ENCODE measurements around the gene ZNF462.

ZNF462 gene

DNA sequence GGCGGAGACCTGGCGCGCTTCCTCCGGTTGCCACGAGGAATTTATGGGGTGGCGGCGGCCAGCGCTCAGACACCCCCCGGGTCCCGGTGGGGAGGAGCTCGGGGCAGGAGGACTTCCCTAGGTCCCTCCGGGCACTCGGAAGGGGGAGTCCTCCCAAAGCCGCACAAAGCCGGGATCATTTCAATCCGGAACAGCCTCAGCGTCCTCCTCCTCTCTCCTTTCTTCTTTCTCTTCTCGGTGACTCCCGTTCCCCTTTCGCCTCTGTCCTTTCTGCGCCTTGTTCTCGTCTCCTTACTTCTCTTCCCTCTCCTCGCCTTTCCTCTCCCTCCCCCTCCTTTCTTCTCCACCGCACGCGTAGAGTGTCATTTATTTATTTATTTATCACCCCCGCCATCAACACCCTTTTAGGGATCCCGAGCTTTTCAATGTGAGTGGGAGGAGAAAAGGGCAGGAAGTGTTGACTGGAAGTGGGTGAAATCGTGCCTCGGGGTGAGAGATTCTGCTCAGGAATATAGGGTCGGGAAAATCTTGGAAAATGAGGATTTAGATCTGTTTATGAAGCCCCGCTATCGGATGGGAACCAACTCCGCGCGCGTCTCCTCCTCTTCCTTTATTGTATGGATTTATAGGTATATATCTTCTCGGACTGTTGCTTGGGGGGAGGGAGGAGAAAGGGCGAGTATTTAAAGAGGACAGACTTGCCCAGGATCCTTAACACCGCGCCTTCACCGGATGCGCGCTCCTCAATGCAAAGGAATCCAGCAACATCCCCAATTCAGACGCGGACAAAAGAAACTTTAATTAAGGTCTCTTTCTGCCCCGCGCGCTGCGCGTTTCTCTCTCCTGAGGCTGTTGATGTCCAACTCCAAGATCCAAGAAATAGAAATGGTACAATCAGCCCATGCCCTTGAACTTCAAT is 2.0 kb upstream of the ZNF462 start:
- DNase-seq: peak; percentile 88
- Histone ChIP-seq H3K4me2 (ENCODE audit: low read length) (peak overlapping the region; percentile 82), H3K9ac (ENCODE audit: low read length) (peak overlapping the region; percentile 89), H3K4ac (ENCODE audit: low read depth, low read length) (peak overlapping the region; percentile 38), H2BK120ac (ENCODE audit: low read depth, low read length) (no peak overlapping the region), H3K79me1 (ENCODE audit: low read length) (peaks cover 2% of the 10 kb centered on the region), H3K4me1 (ENCODE audit: control insufficient read depth, low read depth, low read length) (peaks cover 5% of the 10 kb centered on the region), H3K23ac (ENCODE audit: low read length) (peak overlapping the region; percentile 34), H2BK15ac (replicated peaks; ENCODE audit: low read depth) (no peak overlapping the region), H4K5ac (ENCODE audit: low read length) (no peak overlapping the region), H3K79me2 (ENCODE audit: control insufficient read depth, insufficient read depth, low read length) (peaks cover 19% of the 10 kb centered on the region), H2BK5ac (ENCODE audit: low read length) (peak overlapping the region; percentile 42), H3K56ac (ENCODE audit: low read length) (peak overlapping the region; percentile 94), H3K27me3 (ENCODE audit: insufficient read depth, low read length, poor library complexity) (peaks cover 2% of the 10 kb centered on the region), H2AK5ac (ENCODE audit: low read length) (no peak overlapping the region), H3K4me3 (ENCODE audit: low read length) (peak overlapping the region; percentile 83), H3K18ac (ENCODE audit: low read length) (peak overlapping the region; percentile 95), H4K8ac (ENCODE audit: low read depth, low read length) (no peak overlapping the region), H3K27ac (ENCODE audit: low read depth, low read length) (peak overlapping the region; percentile 86), H3K36me3 (ENCODE audit: control insufficient read depth, insufficient read depth, low read length) (no peaks in the 10 kb centered on the region)
- WGBS (ENCODE audit: extremely low coverage, insufficient coverage, low lambda C conversion rate): no CpG with 5 or more reads among the region's 51 CpGs

DNA sequence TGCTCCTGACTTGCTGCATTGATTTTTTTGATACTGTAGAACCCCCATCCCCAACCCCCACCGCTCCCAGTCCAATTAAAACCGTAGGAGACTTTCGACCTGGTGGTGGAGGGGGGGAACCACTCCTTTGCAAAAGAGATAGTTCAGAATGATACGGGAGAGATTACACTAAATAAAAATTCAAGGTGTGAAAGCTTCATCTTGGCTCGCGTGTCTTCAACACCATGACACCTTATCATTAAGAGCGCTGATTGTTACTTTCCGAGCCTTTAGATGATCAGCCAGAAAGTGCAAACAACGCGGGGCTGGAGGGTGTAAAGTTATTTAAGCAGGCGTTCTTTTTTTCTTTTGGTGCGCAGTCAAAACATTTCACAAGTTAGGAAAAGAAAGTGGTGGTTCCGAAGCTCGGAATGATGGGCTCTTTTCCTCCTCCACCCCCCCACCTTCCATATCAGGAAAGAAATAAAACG is 1.3 kb upstream of the ZNF462 start:
- Histone ChIP-seq H2BK120ac (ENCODE audit: low read depth, low read length) (peak overlapping the region; percentile 8), H3K36me3 (ENCODE audit: control insufficient read depth, insufficient read depth, low read length) (no peaks in the 10 kb centered on the region), H3K79me2 (ENCODE audit: control insufficient read depth, insufficient read depth, low read length) (peaks cover 23% of the 10 kb centered on the region), H4K8ac (ENCODE audit: low read depth, low read length) (no peak overlapping the region), H4K5ac (ENCODE audit: low read length) (no peak overlapping the region), H3K27me3 (ENCODE audit: insufficient read depth, low read length, poor library complexity) (peaks cover 2% of the 10 kb centered on the region), H3K4me2 (ENCODE audit: low read length) (peak overlapping the region; percentile 82), H3K4me3 (ENCODE audit: low read length) (peak overlapping the region; percentile 83), H2BK5ac (ENCODE audit: low read length) (no peak overlapping the region), H3K79me1 (ENCODE audit: low read length) (peaks cover 2% of the 10 kb centered on the region), H3K56ac (ENCODE audit: low read length) (peak overlapping the region; percentile 94), H2BK15ac (replicated peaks; ENCODE audit: low read depth) (no peak overlapping the region), H3K9ac (ENCODE audit: low read length) (peak overlapping the region; percentile 89), H3K23ac (ENCODE audit: low read length) (no peak overlapping the region), H3K4ac (ENCODE audit: low read depth, low read length) (no peak overlapping the region), H3K4me1 (ENCODE audit: control insufficient read depth, low read depth, low read length) (peaks cover 5% of the 10 kb centered on the region), H2AK5ac (ENCODE audit: low read length) (no peak overlapping the region), H3K18ac (ENCODE audit: low read length) (peak overlapping the region; percentile 20), H3K27ac (ENCODE audit: low read depth, low read length) (peak overlapping the region; percentile 85)
- DNase-seq: peak; percentile 68
- no CpG with 5 or more reads among the region's 15 CpGs for whole genome bisulfite sequencing (ENCODE audit: extremely low coverage, insufficient coverage, low lambda C conversion rate)

DNA sequence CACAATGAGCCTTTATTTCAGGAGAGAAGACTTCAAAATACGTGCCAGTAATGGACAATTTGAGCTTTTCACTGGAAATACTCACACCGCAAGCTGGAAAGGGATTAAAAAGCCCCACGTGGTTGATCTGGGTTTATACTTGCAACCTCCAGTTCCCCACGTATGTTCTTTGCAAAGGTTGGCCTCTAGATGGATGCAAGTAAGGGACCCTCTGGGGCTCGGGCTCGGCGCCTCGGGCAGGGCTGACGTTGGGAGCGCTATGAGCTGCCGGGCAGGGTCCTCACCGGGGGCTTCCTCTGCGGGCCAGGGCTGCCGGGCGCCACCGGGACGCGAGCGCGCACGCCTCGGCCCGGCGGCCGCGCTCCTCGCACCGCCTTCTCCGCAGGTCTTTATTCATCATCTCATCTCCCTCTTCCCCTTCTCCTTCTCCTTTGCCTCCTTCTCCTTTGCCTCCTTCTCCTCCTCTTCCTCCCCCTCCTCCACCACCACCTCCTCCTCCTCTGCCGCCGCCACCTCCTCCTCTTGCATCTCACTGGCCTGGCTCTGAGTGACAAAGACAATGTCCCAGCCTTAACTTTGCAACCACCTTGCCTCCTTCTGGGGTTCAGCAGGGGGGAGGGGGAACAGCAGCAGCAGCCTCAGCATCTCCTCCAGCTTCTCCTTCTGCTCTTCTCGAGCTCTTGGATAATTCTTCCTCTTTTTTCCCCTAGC is 701 bp upstream of the ZNF462 start:
- Histone ChIP-seq H3K4me3 (ENCODE audit: low read length) (peak overlapping the region; percentile 83), H2BK5ac (ENCODE audit: low read length) (peak overlapping the region; percentile 92), H2BK120ac (ENCODE audit: low read depth, low read length) (no peak overlapping the region), H3K4me2 (ENCODE audit: low read length) (peak overlapping the region; percentile 82), H3K36me3 (ENCODE audit: control insufficient read depth, insufficient read depth, low read length) (no peaks in the 10 kb centered on the region), H3K23ac (ENCODE audit: low read length) (no peak overlapping the region), H4K8ac (ENCODE audit: low read depth, low read length) (no peak overlapping the region), H2AK5ac (ENCODE audit: low read length) (no peak overlapping the region), H3K9ac (ENCODE audit: low read length) (peak overlapping the region; percentile 89), H3K18ac (ENCODE audit: low read length) (peak overlapping the region; percentile 20), H3K79me1 (ENCODE audit: low read length) (peaks cover 2% of the 10 kb centered on the region), H3K56ac (ENCODE audit: low read length) (peak overlapping the region; percentile 94), H2BK15ac (replicated peaks; ENCODE audit: low read depth) (no peak overlapping the region), H3K4me1 (ENCODE audit: control insufficient read depth, low read depth, low read length) (peaks cover 5% of the 10 kb centered on the region), H3K4ac (ENCODE audit: low read depth, low read length) (no peak overlapping the region), H4K5ac (ENCODE audit: low read length) (no peak overlapping the region), H3K27ac (ENCODE audit: low read depth, low read length) (peak overlapping the region; percentile 85), H3K27me3 (ENCODE audit: insufficient read depth, low read length, poor library complexity) (peaks cover 2% of the 10 kb centered on the region), H3K79me2 (ENCODE audit: control insufficient read depth, insufficient read depth, low read length) (peaks cover 26% of the 10 kb centered on the region)
- DNase-seq: peak; percentile 85
- no CpG with 5 or more reads among the region's 32 CpGs for WGBS (ENCODE audit: extremely low coverage, insufficient coverage, low lambda C conversion rate)

DNA sequence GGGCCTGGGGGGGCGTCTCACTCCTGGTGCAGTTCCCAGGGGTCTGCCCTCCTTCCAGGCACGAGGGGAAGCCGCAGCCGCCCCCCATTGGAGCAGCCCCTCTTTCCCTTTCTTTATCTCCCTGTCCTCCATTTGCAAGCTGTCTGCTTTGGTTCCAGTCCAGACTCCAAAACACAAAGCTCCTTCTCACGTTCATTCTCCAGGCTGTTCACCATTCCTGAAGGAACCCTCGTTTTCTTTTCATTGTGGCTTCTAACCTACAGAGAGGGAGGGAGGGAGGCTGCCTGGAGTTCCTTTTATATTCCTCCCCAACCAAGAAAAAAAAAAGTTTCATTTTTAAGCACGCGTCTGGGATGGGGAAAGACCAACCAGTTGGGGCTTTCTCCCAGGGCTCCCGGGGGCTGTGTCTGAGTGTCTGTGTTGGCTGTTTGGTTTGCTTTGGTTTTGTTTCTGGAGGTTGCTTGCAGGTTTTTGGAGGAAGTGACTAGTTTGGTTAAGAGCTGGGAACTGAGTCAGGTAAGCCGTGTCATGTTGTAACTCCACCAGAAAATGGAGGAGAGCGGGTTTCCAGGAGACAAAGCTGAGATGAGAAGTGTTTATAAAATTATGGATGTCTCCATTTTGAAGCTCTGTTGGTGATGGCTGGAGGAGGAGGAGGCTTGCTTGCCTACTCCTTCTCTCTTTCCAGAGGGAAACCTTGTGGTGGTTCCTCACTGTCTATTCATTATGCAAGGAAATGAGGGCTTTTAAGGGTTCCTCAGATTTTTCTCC is 1.6 kb downstream of the ZNF462 start:
- no peak overlapping the region for H3K23ac ChIP-seq (ENCODE audit: low read length)
- WGBS (ENCODE audit: extremely low coverage, insufficient coverage, low lambda C conversion rate): no CpG with 5 or more reads among the region's 11 CpGs
- H3K36me3 ChIP-seq (ENCODE audit: control insufficient read depth, insufficient read depth, low read length): no peaks in the 10 kb centered on the region
- H3K4me1 ChIP-seq (ENCODE audit: control insufficient read depth, low read depth, low read length): peaks cover 5% of the 10 kb centered on the region
- H3K9ac ChIP-seq (ENCODE audit: low read length): peak overlapping the region; percentile 89
- peak overlapping the region; percentile 34 for H2AK5ac ChIP-seq (ENCODE audit: low read length)
- no peaks in the 10 kb centered on the region for H3K27me3 ChIP-seq (ENCODE audit: insufficient read depth, low read length, poor library complexity)
- peak overlapping the region; percentile 82 for H3K18ac ChIP-seq (ENCODE audit: low read length)
- H4K8ac ChIP-seq (ENCODE audit: low read depth, low read length): no peak overlapping the region
- H3K4me2 ChIP-seq (ENCODE audit: low read length): peak overlapping the region; percentile 76
- no peak overlapping the region for H2BK15ac ChIP-seq (replicated peaks; ENCODE audit: low read depth)
- peak; percentile 72 for DNase-seq
- H2BK120ac ChIP-seq (ENCODE audit: low read depth, low read length): peak overlapping the region; percentile 10
- peaks cover 2% of the 10 kb centered on the region for H3K79me1 ChIP-seq (ENCODE audit: low read length)
- no peak overlapping the region for H4K5ac ChIP-seq (ENCODE audit: low read length)
- H2BK5ac ChIP-seq (ENCODE audit: low read length): peak overlapping the region; percentile 49
- peak overlapping the region; percentile 83 for H3K4me3 ChIP-seq (ENCODE audit: low read length)
- H3K56ac ChIP-seq (ENCODE audit: low read length): peak overlapping the region; percentile 94
- H3K79me2 ChIP-seq (ENCODE audit: control insufficient read depth, insufficient read depth, low read length): peaks cover 48% of the 10 kb centered on the region
- H3K4ac ChIP-seq (ENCODE audit: low read depth, low read length): no peak overlapping the region
- peak overlapping the region; percentile 60 for H3K27ac ChIP-seq (ENCODE audit: low read depth, low read length)

DNA sequence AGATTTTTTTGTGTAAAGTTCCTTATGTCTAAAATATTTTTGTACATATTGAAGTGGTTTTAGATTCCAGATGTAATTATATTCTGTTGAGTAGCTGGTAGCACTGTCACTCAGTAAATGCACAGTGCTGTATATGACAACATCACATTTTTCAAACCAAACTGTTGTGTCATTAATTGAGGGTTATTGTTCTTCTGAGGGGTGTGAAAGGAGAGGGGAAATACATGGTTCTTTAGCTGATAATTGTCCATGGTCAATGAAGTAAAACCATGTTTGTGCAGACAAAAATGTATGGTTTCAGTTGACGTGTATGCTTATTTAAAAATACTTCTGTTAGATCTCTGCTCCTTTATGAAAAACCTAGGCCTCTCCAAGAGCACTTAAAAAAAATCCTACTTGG is 3.3 kb downstream of the ZNF462 start:
- no peak overlapping the region for H3K56ac ChIP-seq (ENCODE audit: low read length)
- H2BK5ac ChIP-seq (ENCODE audit: low read length): no peak overlapping the region
- H2AK5ac ChIP-seq (ENCODE audit: low read length): no peak overlapping the region
- H2BK15ac ChIP-seq (replicated peaks; ENCODE audit: low read depth): no peak overlapping the region
- no peak overlapping the region for H3K23ac ChIP-seq (ENCODE audit: low read length)
- H3K79me2 ChIP-seq (ENCODE audit: control insufficient read depth, insufficient read depth, low read length): peaks cover 56% of the 10 kb centered on the region
- H3K4me2 ChIP-seq (ENCODE audit: low read length): no peak overlapping the region
- no peak overlapping the region for H4K5ac ChIP-seq (ENCODE audit: low read length)
- H3K27ac ChIP-seq (ENCODE audit: low read depth, low read length): no peak overlapping the region
- no peak overlapping the region for H3K4ac ChIP-seq (ENCODE audit: low read depth, low read length)
- no peak overlapping the region for H4K8ac ChIP-seq (ENCODE audit: low read depth, low read length)
- no peaks in the 10 kb centered on the region for H3K27me3 ChIP-seq (ENCODE audit: insufficient read depth, low read length, poor library complexity)
- no peak overlapping the region for H3K4me3 ChIP-seq (ENCODE audit: low read length)
- H2BK120ac ChIP-seq (ENCODE audit: low read depth, low read length): no peak overlapping the region
- peaks cover 5% of the 10 kb centered on the region for H3K4me1 ChIP-seq (ENCODE audit: control insufficient read depth, low read depth, low read length)
- no peak for DNase-seq
- no CpG with 5 or more reads among the region's 1 CpG for whole genome bisulfite sequencing (ENCODE audit: extremely low coverage, insufficient coverage, low lambda C conversion rate)
- H3K18ac ChIP-seq (ENCODE audit: low read length): no peak overlapping the region
- H3K36me3 ChIP-seq (ENCODE audit: control insufficient read depth, insufficient read depth, low read length): no peaks in the 10 kb centered on the region
- no peak overlapping the region for H3K9ac ChIP-seq (ENCODE audit: low read length)
- H3K79me1 ChIP-seq (ENCODE audit: low read length): peaks cover 4% of the 10 kb centered on the region

Measured in mesendoderm (in vitro differentiated cells).